Activated T-cell treated with anti-CD3 and anti-CD28 coated beads, Interleukin-2, amount 50 U/mL, for 48 hours (primary cell): Measurements from ENCODE around the gene SLC24A3.

ENCODE experiments used
- DNase-seq, 2 experiments: peaks; one replicate each; pipeline ENCODE4 v3.0.0-alpha.2; 2020

The SLC24A3 gene

GRCh38 chr20:19347943-19348456 lies 135.6 kb downstream of the SLC24A3 start:
- DNase-seq: no peak

- DNase-seq: no peak
Measured at GRCh38 chr20:19348582-19348981, 136.1 kb downstream of the SLC24A3 start.

- DNase-seq: no peak
Measured at GRCh38 chr20:19349879-19350278, 137.4 kb downstream of the SLC24A3 start.

GRCh38 chr20:19351542-19351941 lies 139.1 kb downstream of the SLC24A3 start:
- no peak for DNase-seq

- no peak for DNase-seq
Measured at GRCh38 chr20:19354950-19355349, 142.5 kb downstream of the SLC24A3 start.

- no peak for DNase-seq
Measured at GRCh38 chr20:19361790-19362189, 149.3 kb downstream of the SLC24A3 start.

GRCh38 chr20:19363476-19363875 lies 151.0 kb downstream of the SLC24A3 start:
- no peak for DNase-seq

GRCh38 chr20:19367591-19367990 lies 155.1 kb downstream of the SLC24A3 start:
- no peak for DNase-seq

GRCh38 chr20:19368351-19368750 lies 155.9 kb downstream of the SLC24A3 start:
- no peak for DNase-seq

- DNase-seq: no peak
Measured at GRCh38 chr20:19370076-19371075, 157.9 kb downstream of the SLC24A3 start.

- no peak for DNase-seq
Measured at GRCh38 chr20:19371112-19371511, 158.7 kb downstream of the SLC24A3 start.

- no peak for DNase-seq
Measured at GRCh38 chr20:19374216-19374615, 161.8 kb downstream of the SLC24A3 start.

GRCh38 chr20:19375395-19375794 lies 163.0 kb downstream of the SLC24A3 start:
- no peak for DNase-seq

GRCh38 chr20:19375801-19376200 lies 163.4 kb downstream of the SLC24A3 start:
- no peak for DNase-seq

- DNase-seq: no peak
Measured at GRCh38 chr20:19376451-19377229, 164.2 kb downstream of the SLC24A3 start.

- DNase-seq: no peak
Measured at GRCh38 chr20:19378058-19378457, 165.6 kb downstream of the SLC24A3 start.

- DNase-seq: no peak
Measured at GRCh38 chr20:19380211-19380610, 167.8 kb downstream of the SLC24A3 start.

- no peak for DNase-seq
Measured at GRCh38 chr20:19381947-19382346, 169.5 kb downstream of the SLC24A3 start.

- no peak for DNase-seq
Measured at GRCh38 chr20:19382386-19383340, 170.2 kb downstream of the SLC24A3 start.

- DNase-seq: no peak
Measured at GRCh38 chr20:19384940-19385339, 172.5 kb downstream of the SLC24A3 start.

- no peak for DNase-seq
Measured at GRCh38 chr20:19387251-19387650, 174.8 kb downstream of the SLC24A3 start.
